DMS79 (cell line): ENCODE data around the gene KIF5C.

Experiments
- DNase-seq: peaks from one replicate; lab custom pipeline; 2025; lab: John Stamatoyannopoulos, UW

KIF5C gene

GRCh38 chr2:149015926-149016563 lies 141.0 kb downstream of the KIF5C start:
- no peak for DNase-seq

GRCh38 chr2:149017116-149017985 lies 142.3 kb downstream of the KIF5C start:
- peak; percentile 55 for DNase-seq

- no peak for DNase-seq
Observed at GRCh38 chr2:149018981-149019380, 144.0 kb downstream of the KIF5C start.

- no peak for DNase-seq
Observed at GRCh38 chr2:149019768-149020167, 144.7 kb downstream of the KIF5C start.

GRCh38 chr2:149020432-149020851 lies 145.4 kb downstream of the KIF5C start:
- DNase-seq = no peak

- no peak for DNase-seq
Observed at GRCh38 chr2:149021271-149021719, 146.3 kb downstream of the KIF5C start.

GRCh38 chr2:149021761-149022160 lies 146.7 kb downstream of the KIF5C start:
- no peak for DNase-seq

GRCh38 chr2:149023091-149023490 lies 148.1 kb downstream of the KIF5C start:
- DNase-seq = no peak

GRCh38 chr2:149027590-149028250 lies 152.7 kb downstream of the KIF5C start:
- no peak for DNase-seq

GRCh38 chr2:149028377-149028776 lies 153.3 kb downstream of the KIF5C start:
- no peak for DNase-seq

GRCh38 chr2:149028891-149029290 lies 153.9 kb downstream of the KIF5C start:
- no peak for DNase-seq

- no peak for DNase-seq
Observed at GRCh38 chr2:149029307-149029965, 154.4 kb downstream of the KIF5C start.

- no peak for DNase-seq
Observed at GRCh38 chr2:149031396-149031795, 156.4 kb downstream of the KIF5C start.

GRCh38 chr2:149033716-149034115 lies 158.7 kb downstream of the KIF5C start:
- no peak for DNase-seq

- DNase-seq = no peak
Observed at GRCh38 chr2:149034406-149034805, 159.4 kb downstream of the KIF5C start.

- no peak for DNase-seq
Observed at GRCh38 chr2:149036507-149037293, 161.7 kb downstream of the KIF5C start.

GRCh38 chr2:149037851-149038250 lies 162.8 kb downstream of the KIF5C start:
- DNase-seq = no peak

GRCh38 chr2:149038442-149039212 lies 163.6 kb downstream of the KIF5C start, which contains the start of gene LYPD6B:
TSS of gene LYPD6B (plus strand) at chr2:149038699. CDS start at chr2:149130949, 92,250 bp downstream.
- no peak for DNase-seq

GRCh38 chr2:149039213-149039724 lies 164.2 kb downstream of the KIF5C start:
- no peak for DNase-seq

GRCh38 chr2:149040451-149040850 lies 165.4 kb downstream of the KIF5C start:
- no peak for DNase-seq
